Right renal cortex interstitium (tissue), 3 donors: ENCODE measurements around the gene SARDH. TPM values are rescaled to one million over a fixed set of nuclear protein-coding genes. Genes with fewer than 3 reads are reported as not detected.
"Not testable (repeated sequence)": the region's sequence is repeated elsewhere in the genome, so short reads cannot be mapped to it uniquely, and the experiment has no call there.

Experiments
- DNase-seq, 3 donors: peaks; one replicate each; pipeline ENCODE4 v3.0.0-alpha.2; 2013; ENCODE audit warnings: low read depth in 3 of 3, low spot score in 2 of 3
- polyA plus RNA-seq, 3 donors: library from polyadenylated mRNA; unstranded; fragments of 120-200 nt; gene quantifications; one replicate each; pipeline ENCODE4 v1.2.1, GENCODE V29; 2013; ENCODE audit not compliant: insufficient read length in 3 of 3

Gene SARDH
- polyA plus RNA-seq, 3 donors: 7.9 to 9.5 (median 9.3) TPM

DNA sequence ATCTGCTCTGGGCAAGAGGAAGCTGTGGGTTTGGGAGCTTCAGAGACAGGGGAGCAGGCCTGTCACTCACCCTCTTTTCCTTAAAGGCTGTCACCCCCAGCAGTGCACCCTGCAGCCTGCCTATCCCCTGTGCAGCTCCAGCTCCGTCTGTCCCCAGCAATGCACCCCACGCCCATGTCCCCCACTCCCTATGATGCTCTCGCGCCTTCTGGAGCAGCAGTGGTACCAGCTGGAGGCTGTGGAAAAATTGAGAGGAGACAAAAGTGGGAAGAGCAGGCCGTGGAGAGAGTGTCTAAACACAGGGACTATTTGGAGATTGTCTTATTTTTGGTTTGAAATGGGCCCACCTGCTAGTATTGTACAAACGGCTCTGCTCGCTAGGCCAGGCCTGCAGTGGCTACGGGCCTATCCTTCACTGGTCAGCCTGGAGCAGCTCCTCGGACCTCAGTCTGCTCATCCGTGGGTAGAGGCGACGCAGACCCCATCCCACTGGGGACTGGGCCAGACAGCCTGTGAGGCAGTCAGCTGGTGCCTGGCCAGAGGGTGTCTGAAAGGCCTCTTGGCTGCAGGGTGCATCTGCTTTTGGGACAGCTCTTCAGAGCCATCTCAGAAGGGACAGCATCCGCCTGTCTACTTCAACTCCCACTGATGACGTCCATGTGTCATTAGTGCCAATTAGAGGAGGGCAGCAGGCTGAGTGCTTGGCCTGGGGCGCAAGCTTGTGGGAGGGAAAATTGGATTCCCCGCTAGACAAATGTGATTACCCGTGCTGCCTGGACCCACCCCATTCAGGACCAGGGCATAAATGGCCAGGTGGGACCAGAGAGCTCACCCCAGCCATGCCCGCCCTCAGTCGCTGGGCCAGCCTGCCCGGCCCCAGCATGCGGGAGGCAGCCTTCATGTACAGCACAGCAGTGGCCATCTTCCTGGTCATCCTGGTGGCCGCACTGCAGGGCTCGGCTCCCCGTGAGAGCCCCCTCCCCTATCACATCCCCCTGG is 102.3 kb downstream of the SARDH start, which contains the start of gene DBH:
Gene DBH (plus strand): TSS at position 831 of the 999 bp plus-strand sequence. CDS start 9 bp downstream, at position 840.
- no peak for DNase-seq

DNA sequence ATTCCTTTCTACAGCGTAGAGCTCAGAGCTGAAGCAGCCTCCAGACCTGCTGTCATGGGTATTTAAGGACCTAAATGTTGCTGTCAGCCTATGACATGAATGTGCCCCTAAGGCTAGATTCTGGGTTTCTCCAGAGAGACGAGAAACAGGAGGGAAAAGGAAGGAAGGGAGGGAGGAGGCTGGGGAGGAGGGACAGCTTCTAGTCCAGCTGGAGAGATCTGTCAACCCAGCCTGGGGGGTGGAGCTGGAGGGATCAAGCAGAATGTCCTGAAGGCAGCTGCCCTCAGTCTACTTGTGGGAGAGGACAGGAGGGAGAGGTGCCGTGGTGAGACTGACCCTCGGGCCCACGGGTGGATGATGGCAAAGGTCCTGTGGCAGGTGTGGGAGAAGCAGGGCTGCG is 103.1 kb downstream of the SARDH start:
- no peak for DNase-seq

DNA sequence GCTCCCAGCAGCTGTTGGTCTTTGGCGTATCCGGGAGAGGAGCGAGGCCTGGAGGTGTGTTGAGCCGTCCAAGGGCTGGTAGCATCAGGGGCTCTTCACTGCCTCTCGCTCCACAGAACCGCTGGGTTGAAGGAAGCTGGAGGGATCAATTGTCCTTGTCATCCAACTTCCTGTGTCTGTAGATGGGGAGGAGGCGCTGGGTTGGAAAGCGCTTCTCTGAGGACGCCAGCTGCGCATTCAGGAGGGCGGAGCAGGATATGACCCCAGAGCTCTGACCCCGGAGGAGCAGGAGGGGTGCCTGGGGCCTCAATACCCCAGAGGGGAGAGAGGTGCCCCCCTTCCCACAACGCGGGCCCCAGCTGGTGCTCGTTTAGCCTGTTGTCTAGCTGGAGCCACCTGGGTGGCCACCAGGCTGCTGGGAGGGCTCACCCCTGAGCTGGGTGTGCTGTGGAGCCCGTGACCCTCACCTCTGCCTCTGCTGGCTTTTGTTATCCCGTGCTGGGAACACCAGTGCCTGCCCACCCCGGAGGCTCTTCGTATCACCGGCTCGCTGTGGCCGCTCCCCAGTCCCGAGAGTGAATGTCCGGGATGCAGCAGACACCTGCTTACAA is 104.0 kb downstream of the SARDH start:
- no peak for DNase-seq

GRCh38 chr9:133633681-133634080 is 104.5 kb downstream of the SARDH start:
- DNase-seq: no peak

DNA sequence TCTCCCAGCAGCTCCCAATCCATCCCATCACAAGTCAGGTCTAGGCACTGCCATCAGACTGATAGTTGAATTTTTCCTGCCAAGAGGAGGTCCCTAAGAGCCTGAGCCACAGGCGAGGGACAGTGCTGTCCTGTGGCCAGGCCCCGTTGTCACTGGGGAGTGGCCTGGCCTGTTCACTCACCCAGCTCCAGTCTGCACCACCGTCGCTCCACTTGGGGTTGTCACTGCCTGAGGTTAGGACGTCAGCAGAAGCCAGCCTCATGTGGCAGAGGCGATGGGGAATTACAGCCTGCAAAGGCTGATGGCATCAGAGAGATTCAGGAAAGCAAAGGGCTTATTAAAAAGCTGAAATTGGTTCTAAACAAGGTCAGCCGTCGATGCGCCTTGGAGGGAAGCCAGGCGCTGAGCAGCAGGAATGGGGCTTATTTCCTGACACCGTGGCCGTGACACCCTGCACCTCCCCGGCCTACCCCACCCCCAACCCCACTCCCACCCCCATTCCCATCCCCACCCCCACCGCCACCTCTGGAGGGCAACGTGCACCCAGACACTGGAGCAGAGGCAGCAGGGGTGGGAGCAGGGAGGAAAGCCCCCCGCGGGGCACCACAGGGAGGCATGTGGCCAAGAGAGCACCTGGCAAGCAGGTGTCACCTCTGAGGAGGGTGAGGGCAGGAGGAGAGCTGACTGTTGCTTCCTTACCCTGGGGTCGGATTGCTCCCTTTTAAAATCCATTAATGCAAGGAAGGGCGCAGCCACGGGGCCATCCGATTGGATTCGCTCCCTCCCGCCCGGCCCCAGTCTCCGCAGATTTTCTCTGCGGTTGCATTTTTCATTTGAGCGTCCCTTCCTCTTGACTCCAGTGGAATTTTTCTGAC is 105.1 kb downstream of the SARDH start:
- no peak for DNase-seq

- no peak for DNase-seq
These were observed 107.0 kb downstream of the SARDH start for GRCh38 chr9:133631111-133631510.

- no peak for DNase-seq
These were observed 108.7 kb downstream of the SARDH start for GRCh38 chr9:133629221-133630110.

GRCh38 chr9:133628766-133629165 is 109.4 kb downstream of the SARDH start:
- DNase-seq: no peak

GRCh38 chr9:133627341-133627740 is 110.8 kb downstream of the SARDH start:
- DNase-seq: no peak

DNA sequence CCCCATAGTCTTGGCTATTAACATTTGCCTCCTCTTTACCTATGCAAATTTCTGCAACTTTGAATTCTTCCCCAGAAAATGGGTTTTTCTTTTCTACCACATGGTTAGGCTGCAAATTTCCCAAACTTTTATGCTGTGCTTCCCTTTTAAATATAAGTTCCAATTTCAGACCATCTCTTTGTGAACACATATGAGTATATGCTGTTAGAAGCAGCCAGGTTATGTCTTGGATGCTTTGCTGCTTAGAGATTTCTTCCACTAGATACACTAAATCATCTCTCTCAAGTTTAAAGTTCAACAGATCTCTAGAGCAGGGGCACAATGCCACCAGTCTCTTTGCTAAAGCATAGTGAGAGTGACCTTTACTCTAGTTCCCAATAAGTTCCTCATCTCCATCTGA is 112.1 kb downstream of the SARDH start:
- not testable (repeated sequence) for DNase-seq

- DNase-seq: no peak
These were observed 115.6 kb downstream of the SARDH start for GRCh38 chr9:133622555-133622954.

DNA sequence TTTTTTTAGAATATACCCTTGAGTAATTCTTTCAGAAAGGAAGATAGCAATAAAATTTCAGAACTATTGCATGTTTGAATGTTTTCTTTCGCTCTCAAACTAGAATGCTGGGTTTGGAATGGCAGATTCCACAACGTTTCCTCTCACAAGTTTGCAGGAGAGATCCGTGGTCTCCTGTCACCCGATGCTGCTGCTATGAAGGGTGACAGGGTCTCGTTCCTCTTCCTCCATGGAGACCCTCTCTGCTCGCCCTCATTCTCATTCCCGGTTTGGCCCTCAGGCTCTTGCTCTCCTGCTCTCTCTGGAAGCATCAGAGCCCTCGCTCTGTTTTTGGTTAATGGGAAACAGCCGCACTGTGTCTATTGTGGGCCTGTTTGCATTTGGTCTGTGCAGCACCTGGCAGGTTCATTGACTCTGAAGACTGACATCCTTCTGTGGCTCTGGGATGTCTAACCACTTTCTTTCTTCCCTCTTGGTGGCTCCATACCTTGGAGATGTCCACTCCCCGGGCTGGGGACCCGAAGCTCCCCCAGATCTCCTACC is 116.4 kb downstream of the SARDH start:
- DNase-seq: no peak

GRCh38 chr9:133619791-133620190 is 118.4 kb downstream of the SARDH start:
- DNase-seq: no peak

DNA sequence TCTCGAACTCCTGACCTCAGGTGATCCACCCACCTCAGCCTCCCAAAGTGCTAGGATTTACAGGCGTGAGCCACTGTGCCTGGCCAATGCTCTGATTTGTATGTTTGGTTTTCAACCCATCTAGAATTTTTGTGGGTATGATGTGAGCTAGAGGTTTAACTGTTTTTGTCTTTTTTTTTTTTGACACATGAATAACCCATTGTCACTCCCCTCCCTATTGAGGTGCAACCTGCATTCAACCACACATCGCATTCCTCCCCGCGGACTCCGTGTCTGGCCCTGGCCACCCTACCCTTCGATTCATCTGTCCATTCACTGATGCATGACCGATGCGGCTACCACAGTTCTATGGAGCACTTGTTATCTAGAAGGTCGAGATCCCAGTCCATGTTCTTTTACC is 119.4 kb downstream of the SARDH start:
- no peak for DNase-seq

DNA sequence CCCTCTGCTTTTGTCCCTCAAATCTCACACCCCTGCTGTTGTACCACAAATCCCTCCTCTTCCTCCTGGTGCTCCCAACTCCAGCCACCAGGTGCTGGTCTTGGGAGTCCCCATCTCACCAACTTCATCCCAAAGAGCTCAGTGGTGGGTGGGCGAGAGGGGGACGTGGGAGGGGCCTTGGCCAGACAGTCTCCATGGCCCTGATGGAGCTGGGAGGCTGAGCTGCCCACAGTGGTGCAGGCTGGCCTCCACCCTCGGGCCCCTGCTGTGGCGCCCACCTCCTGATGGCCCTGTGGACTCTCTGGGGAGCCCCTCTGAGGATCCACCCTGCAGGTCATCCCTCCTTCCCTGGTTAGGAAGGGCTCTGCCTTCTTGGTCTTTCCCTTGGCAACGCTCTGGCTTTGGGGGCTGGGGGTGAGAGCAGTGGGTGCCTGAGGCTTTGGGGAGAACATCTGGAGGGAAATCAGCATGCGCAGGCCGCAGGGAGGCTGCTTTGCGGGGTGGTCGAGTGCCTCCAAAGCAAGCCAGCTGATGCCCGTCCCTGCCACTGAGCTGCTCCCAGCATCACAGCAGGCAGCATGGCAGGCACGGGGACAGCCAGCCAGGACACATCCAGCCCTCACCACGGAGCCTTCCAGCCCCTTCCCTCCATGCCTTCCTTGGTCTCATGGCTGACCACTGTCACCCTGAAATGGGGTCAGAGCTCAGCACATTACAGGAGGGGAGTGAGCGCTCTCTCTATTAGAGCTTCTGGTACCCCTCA is 121.3 kb downstream of the SARDH start:
- DNase-seq: no peak

- DNase-seq: no peak
These were observed 122.5 kb downstream of the SARDH start for GRCh38 chr9:133615606-133616188.

DNA sequence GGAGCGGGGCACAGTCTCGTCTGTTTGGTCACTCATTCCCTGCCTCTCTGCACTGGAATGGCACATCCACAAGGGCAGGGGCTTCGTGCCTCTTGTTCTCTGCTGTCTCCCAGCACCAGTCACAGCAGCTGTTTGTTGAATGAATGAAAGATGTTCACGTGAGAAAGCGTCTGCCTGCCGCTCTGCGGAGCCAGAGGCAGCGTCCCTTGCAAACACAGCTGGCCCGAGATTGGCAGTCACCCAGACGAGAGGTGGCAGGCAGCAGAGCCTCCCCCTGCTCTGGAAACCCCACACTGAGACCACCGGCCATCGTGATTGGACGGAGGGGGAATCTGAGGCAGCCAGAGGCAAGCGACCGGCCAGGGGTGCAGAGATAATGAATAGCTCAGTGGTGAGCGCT is 123.0 kb downstream of the SARDH start:
- DNase-seq: no peak

DNA sequence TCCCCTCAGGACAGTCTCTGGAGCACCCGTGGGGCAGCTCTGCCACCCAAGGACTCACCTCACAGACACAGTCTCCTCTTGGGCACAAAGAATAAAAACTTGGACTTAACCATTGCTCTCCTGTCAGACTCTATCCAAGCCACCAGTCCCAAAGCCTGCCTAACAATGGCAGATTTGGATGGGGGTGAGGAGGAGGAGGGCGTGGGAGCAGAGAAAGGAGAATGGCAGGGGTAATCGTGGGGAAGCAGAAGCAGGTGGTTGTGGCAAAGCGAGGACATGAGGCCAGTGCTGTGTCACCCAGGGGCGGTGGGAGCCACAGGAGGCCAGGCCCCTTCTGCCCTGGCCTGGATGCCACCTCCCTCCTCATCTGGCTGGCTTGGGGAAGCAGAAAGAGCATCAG is 123.5 kb downstream of the SARDH start:
- no peak for DNase-seq
